ENCODE data around the gene SUSD2. TPM values are rescaled to one million over a fixed set of nuclear protein-coding genes. Genes with fewer than 3 reads are reported as not detected.

Gene SUSD2
- polyA plus RNA-seq, 1 donor (not counting 4 experiments of a cell fraction or from before 2014, with no cell fraction given) = 0.01 TPM

DNA sequence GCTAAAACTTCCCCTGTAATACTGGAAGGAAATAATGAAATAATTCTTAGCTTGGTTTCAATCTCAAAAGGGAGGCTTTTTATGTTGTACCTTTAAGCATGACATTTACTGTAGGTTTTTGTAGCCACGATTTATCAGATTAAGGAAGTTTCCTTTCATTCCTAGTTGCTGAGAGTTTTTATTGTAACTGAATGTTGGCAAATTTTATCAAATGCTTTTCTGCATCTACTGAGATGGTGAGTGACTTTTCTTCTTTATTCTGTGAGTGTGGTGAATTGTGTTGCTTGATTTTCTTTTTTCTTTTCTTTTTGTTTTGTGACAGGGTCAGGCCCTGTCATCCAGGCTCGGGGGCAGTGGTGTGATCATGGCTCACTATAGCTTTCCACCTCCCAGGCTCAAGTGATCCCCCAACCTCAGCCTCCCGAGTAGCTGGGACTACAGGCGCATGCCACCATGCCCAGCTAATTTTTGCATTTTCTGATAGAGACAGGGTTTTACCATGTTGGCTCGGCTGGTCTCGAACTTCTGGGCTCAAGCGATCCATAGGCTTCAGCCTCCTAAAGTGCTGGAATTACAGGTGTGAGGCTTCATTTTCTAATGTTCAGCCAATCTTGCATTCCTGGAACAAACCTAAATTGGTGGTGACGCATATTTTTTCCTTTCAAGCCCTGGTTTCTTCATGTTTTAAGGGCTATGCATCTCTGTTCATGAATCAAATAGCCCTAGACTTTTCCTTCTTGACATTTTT is 26.2 kb downstream of the SUSD2 start:
- dilution Hi-C loops (cut with MboI; ENCODE audit: extremely low pct_ligation_motif_present, low sequenced_read_pairs) = no loop called here
- Histone ChIP-seq H3K4me3 (ENCODE audit: control insufficient read depth in 2 of 3, extremely low read depth in 1 of 3, insufficient read depth in 2 of 3, low read depth in 1 of 3, low read length in 3 of 3) (no peak overlapping the region), H3K27me3 (ENCODE audit: control insufficient read depth, extremely low read depth, insufficient read depth, low read length) (no peaks in the 10 kb centered on the region), H3K4me2 (ENCODE audit: control insufficient read depth, extremely low read depth, insufficient read depth, low read depth, low read length) (peak overlapping the region; percentile 58), H2AFZ (ENCODE audit: control insufficient read depth, low read length) (no peak overlapping the region), H3K4me1 (ENCODE audit: control insufficient read depth, extremely low read depth, insufficient read depth, low read length) (peaks cover 26% of the 10 kb centered on the region), H3K27ac (ENCODE audit: control insufficient read depth, insufficient read depth, low read length) (peak overlapping the region; percentile 67), H3K79me2 (ENCODE audit: control insufficient read depth, insufficient read depth, low read length) (no peaks in the 10 kb centered on the region), H4K20me1 (ENCODE audit: control insufficient read depth, extremely low read depth, insufficient read depth, low read length) (no peaks in the 10 kb centered on the region), H3K36me3 (ENCODE audit: control insufficient read depth in 2 of 2, extremely low read depth in 1 of 2, insufficient read depth in 2 of 2, low read length in 2 of 2) (no peaks in the 10 kb centered on the region), H3K9ac (ENCODE audit: control insufficient read depth, extremely low read depth, insufficient read depth, low read length) (no peak overlapping the region), H3K9me1 (ENCODE audit: control insufficient read depth, extremely low read depth, insufficient read depth, low read length) (no peaks in the 10 kb centered on the region), H3K9me3 (ENCODE audit: control insufficient read depth, low read depth, low read length) (no peaks in the 10 kb centered on the region)
- no peak for FAIRE-seq
- TF ChIP-seq, protein P1, sequence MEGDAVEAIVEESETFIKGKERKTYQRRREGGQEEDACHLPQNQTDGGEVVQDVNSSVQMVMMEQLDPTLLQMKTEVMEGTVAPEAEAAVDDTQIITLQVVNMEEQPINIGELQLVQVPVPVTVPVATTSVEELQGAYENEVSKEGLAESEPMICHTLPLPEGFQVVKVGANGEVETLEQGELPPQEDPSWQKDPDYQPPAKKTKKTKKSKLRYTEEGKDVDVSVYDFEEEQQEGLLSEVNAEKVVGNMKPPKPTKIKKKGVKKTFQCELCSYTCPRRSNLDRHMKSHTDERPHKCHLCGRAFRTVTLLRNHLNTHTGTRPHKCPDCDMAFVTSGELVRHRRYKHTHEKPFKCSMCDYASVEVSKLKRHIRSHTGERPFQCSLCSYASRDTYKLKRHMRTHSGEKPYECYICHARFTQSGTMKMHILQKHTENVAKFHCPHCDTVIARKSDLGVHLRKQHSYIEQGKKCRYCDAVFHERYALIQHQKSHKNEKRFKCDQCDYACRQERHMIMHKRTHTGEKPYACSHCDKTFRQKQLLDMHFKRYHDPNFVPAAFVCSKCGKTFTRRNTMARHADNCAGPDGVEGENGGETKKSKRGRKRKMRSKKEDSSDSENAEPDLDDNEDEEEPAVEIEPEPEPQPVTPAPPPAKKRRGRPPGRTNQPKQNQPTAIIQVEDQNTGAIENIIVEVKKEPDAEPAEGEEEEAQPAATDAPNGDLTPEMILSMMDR (optimal IDR thresholded peaks at IDR 0.05 in 1 of 3, IDR thresholded peaks at IDR 0.05 in 1 of 3, conservative IDR thresholded peaks at IDR 0.05 in 1 of 3; ENCODE audit: extremely low read depth in 1 of 3, insufficient read depth in 2 of 3, low read length in 3 of 3) = no peak
- no peak for TF ChIP-seq EZH2 (IDR thresholded peaks at IDR 0.05; ENCODE audit: low read length)
- no peak for DNase-seq (ENCODE audit: low read depth, low spot score)

DNA sequence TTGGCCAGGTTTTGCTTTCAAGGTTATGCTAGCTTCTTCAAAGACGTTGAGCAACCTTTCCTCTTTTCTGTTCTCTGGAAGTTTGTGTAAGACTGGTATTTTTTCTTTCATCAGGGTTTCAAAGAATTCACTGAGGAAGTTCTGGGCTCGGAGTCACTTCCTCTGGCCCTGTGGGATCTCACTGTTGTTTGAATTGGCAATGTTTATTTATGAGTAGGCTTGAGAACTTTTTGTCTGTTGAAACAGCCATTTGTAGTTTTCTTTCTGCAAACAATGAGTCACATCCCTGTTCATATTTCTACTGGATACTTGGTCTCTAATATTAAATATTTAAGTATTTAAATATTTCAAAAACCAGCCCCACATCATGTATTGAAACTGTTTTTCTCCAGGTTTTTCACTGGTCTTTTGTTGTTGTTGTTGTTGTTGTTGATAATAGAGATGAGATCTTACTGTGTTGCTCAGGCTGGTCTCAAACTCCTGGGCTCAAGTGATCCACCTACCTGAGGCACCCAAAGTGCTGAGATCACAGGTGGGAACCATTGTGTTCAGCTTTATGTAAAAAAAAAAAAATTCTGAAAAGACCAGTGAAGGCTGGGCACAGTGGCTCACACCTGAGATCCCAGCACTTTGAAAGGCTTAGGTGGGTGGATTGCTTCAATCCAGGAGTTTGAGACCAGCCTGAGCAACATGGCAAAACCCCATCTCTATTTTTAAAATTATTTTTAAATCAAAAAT is 26.9 kb downstream of the SUSD2 start:
- FAIRE-seq (peak; percentile 83), DNase-seq (ENCODE audit: low read depth, low spot score) (no peak)
- H3K79me2 ChIP-seq (ENCODE audit: control insufficient read depth, insufficient read depth, low read length) = no peaks in the 10 kb centered on the region
- peak overlapping the region; percentile 46 for H3K9ac ChIP-seq (ENCODE audit: control insufficient read depth, extremely low read depth, insufficient read depth, low read length)
- no peak overlapping the region for H3K4me3 ChIP-seq (ENCODE audit: control insufficient read depth in 2 of 3, extremely low read depth in 1 of 3, insufficient read depth in 2 of 3, low read depth in 1 of 3, low read length in 3 of 3)
- no peaks in the 10 kb centered on the region for H3K9me1 ChIP-seq (ENCODE audit: control insufficient read depth, extremely low read depth, insufficient read depth, low read length)
- H3K4me2 ChIP-seq (ENCODE audit: control insufficient read depth, extremely low read depth, insufficient read depth, low read depth, low read length) = peak overlapping the region; percentile 58
- H4K20me1 ChIP-seq (ENCODE audit: control insufficient read depth, extremely low read depth, insufficient read depth, low read length) = no peaks in the 10 kb centered on the region
- H3K4me1 ChIP-seq (ENCODE audit: control insufficient read depth, extremely low read depth, insufficient read depth, low read length) = peaks cover 26% of the 10 kb centered on the region
- H3K27ac ChIP-seq (ENCODE audit: control insufficient read depth, insufficient read depth, low read length) = peak overlapping the region; percentile 79
- no peak overlapping the region for H2AFZ ChIP-seq (ENCODE audit: control insufficient read depth, low read length)
- TF ChIP-seq EZH2 (IDR thresholded peaks at IDR 0.05; ENCODE audit: low read length) = no peak
- TF ChIP-seq, protein P1 (optimal IDR thresholded peaks at IDR 0.05 in 1 of 3, IDR thresholded peaks at IDR 0.05 in 1 of 3, conservative IDR thresholded peaks at IDR 0.05 in 1 of 3; ENCODE audit: extremely low read depth in 1 of 3, insufficient read depth in 2 of 3, low read length in 3 of 3) = no peak
- dilution Hi-C loops (cut with MboI; ENCODE audit: extremely low pct_ligation_motif_present, low sequenced_read_pairs) = no loop called here
- no peaks in the 10 kb centered on the region for H3K27me3 ChIP-seq (ENCODE audit: control insufficient read depth, extremely low read depth, insufficient read depth, low read length)
- H3K9me3 ChIP-seq (ENCODE audit: control insufficient read depth, low read depth, low read length) = no peaks in the 10 kb centered on the region
- H3K36me3 ChIP-seq (ENCODE audit: control insufficient read depth in 2 of 2, extremely low read depth in 1 of 2, insufficient read depth in 2 of 2, low read length in 2 of 2) = no peaks in the 10 kb centered on the region

Measured in keratinocyte (primary cell).